DOHH2 (cell line): ENCODE data around the gene CYP2W1.

Experiments used
- H3F3A ChIP-seq: fragments of 200-600 bp; sonication (generic), shearing (Covaris generic); 2 replicates; pipeline ENCODE4 v1.6.0; 2016; ENCODE audit warnings: antibody characterized with exemption, mild to moderate bottlenecking; ENCODE audit not compliant: control insufficient read depth, insufficient read depth
- H3K27ac ChIP-seq: fragments of 200-600 bp; sonication (generic); 2 replicates; pipeline ENCODE4 v1.5.1; 2014; ENCODE audit warnings: low read depth, mild to moderate bottlenecking, low read length, moderate library complexity
- H3K27me3 ChIP-seq: fragments of 200-600 bp; sonication (generic); 2 replicates; pipeline ENCODE4 v1.6.1; 2014; ENCODE audit warnings: mild to moderate bottlenecking, low read length, mixed read lengths; ENCODE audit not compliant: control insufficient read depth
- H3K36me3 ChIP-seq: fragments of 200-600 bp; sonication (generic); 2 replicates; pipeline ENCODE4 v1.6.1; 2014; ENCODE audit warnings: mild to moderate bottlenecking, low read length, moderate library complexity, mixed read lengths; ENCODE audit not compliant: control insufficient read depth
- H3K4me1 ChIP-seq: fragments of 200-600 bp; sonication (generic); 2 replicates; pipeline ENCODE4 v1.6.1; 2014; ENCODE audit warnings: mild to moderate bottlenecking, low read length, mixed read lengths; ENCODE audit not compliant: control insufficient read depth
- H3K4me2 ChIP-seq: fragments of 200-600 bp; sonication (generic); 2 replicates; pipeline ENCODE4 v1.6.0; 2014; ENCODE audit warnings: mild to moderate bottlenecking, low read length, moderate library complexity
- H3K4me3 ChIP-seq: fragments of 200-600 bp; sonication (generic); 2 replicates; pipeline ENCODE4 v1.5.1; 2014; ENCODE audit warnings: mild to moderate bottlenecking, low read length, mixed read lengths
- H3K79me2 ChIP-seq: fragments of 200-600 bp; sonication (generic); 2 replicates; pipeline ENCODE4 v1.6.1; 2014; ENCODE audit warnings: mild to moderate bottlenecking, low read length, mixed read lengths; ENCODE audit not compliant: control insufficient read depth
- H3K9me2 ChIP-seq: fragments of 200-600 bp; sonication (generic); replicated peaks from 2 replicates; pipeline ENCODE4 v1.6.1; 2014; ENCODE audit warnings: mild to moderate bottlenecking, low read length, mixed read lengths; ENCODE audit not compliant: control insufficient read depth
- H3K9me3 ChIP-seq: fragments of 200-600 bp; sonication (generic); 2 replicates; pipeline ENCODE4 v1.6.1; 2014; ENCODE audit warnings: antibody characterized with exemption, low read length, mixed read lengths; ENCODE audit not compliant: control insufficient read depth, insufficient read depth
- H4K20me1 ChIP-seq: fragments of 200-600 bp; sonication (generic); 2 replicates; pipeline ENCODE4 v1.6.0; 2014; ENCODE audit warnings: low read depth, mild to moderate bottlenecking, antibody characterized with exemption, low read length, moderate library complexity; ENCODE audit not compliant: control insufficient read depth, insufficient read depth
- EZH2phosphoT487 ChIP-seq: fragments of 200-600 bp; sonication (generic); IDR thresholded peaks from 2 replicates; pipeline ENCODE4 v1.6.1; 2017; ENCODE audit warnings: borderline replicate concordance, mild to moderate bottlenecking, antibody characterized with exemption, low read length, moderate library complexity, mixed read lengths
- TF ChIP-seq, protein P1 (sequence below): fragments of 200-600 bp; sonication (generic); IDR thresholded peaks from one replicate; pipeline ENCODE4 v1.5.1; 2014; ENCODE audit warnings: antibody characterized with exemption, mild to moderate bottlenecking, low read depth, low read length; ENCODE audit not compliant: poor library complexity, severe bottlenecking

CYP2W1 gene

DNA sequence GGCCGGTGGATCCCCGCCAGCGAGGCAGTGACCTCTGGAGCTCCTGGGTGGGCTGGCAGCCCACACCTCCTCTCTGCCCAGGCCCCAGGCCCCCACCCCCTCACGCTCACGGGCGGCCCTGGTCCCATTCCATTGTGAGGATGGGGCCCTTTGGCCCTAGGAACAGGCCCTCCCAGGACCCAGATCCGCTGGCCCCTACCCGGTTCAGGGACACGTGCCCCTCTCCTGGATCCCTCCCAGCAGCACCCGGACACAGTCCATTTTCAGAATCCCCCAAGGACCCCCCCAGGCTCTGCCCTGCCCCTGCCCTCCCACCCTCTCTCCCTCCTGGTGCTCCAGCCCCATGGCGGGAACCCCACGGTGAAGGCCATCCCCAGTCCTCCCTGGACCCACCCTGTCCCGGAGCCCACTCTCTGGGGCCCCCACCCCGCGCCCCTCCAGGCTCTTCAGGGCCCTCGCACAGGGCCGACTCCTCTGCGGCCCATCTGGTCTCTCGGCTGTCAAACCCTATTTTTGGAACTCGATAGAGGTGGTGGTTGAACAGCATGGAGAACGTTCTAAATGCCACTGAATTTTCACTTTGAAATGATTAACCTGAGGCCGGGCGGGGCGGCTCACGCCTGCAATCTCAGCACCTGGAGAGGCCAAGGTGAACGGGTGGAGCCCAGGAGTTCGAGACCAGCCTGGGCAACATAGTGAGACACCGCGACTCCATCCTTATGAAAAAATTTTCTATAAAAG lies 36.6 kb upstream of the CYP2W1 start:
- TF ChIP-seq EZH2phosphoT487: no peak
- TF ChIP-seq, protein P1, sequence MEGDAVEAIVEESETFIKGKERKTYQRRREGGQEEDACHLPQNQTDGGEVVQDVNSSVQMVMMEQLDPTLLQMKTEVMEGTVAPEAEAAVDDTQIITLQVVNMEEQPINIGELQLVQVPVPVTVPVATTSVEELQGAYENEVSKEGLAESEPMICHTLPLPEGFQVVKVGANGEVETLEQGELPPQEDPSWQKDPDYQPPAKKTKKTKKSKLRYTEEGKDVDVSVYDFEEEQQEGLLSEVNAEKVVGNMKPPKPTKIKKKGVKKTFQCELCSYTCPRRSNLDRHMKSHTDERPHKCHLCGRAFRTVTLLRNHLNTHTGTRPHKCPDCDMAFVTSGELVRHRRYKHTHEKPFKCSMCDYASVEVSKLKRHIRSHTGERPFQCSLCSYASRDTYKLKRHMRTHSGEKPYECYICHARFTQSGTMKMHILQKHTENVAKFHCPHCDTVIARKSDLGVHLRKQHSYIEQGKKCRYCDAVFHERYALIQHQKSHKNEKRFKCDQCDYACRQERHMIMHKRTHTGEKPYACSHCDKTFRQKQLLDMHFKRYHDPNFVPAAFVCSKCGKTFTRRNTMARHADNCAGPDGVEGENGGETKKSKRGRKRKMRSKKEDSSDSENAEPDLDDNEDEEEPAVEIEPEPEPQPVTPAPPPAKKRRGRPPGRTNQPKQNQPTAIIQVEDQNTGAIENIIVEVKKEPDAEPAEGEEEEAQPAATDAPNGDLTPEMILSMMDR: no peak
- Histone ChIP-seq H3K4me2 (no peak overlapping the region), H3K4me3 (no peak overlapping the region), H3K27ac (no peak overlapping the region), H3K9me3 (no peaks in the 10 kb centered on the region), H3K79me2 (no peaks in the 10 kb centered on the region), H3K27me3 (peaks cover 11% of the 10 kb centered on the region), H3K4me1 (peaks cover 7% of the 10 kb centered on the region; the same call in 1 of the 2 replicates), H3F3A (peaks cover 2% of the 10 kb centered on the region), H4K20me1 (no peaks in the 10 kb centered on the region), H3K36me3 (no peaks in the 10 kb centered on the region), H3K9me2 (no peaks in the 10 kb centered on the region)

DNA sequence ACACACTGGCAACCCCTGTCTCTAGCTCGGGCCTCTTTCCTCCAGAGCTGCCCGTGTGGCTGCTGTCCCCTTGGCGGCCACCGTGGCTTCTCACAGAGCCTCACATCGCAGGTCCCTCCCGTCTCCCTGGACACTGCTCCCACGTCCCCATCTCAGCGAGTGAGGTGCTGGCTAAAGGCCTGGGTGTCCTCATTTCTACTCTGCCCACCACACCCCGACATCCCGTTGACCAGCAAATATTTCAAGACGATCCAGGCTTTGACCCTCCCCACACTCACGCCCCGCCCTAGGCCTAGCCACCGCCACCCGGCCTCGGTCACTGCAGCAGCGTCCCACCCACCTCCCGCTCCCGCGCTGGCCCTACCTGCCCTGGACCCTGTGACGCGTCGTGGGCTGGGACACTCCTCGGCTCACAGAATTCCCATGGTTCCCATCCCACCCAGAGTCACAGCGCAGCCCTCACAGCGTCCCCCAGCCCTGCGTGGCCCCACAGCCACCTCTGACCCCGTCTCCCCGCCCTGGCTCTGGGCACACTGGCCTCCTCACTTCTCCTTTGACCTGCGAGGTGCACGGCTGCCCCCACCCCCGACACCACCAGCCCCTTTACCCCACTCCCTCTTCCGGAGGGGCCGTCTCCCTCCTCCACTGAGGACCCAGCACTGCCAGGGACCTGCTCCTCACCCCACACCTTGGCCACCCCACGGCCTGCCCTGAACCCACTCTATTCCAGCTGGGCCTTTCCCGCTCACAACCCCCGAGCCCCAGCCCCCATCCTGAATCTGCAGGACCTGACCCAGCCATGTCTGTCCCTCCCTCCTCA lies 35.4 kb upstream of the CYP2W1 start:
- Histone ChIP-seq H3K79me2 (no peaks in the 10 kb centered on the region), H3K9me2 (no peaks in the 10 kb centered on the region), H3K27me3 (peaks cover 13% of the 10 kb centered on the region), H3K4me3 (no peak overlapping the region), H3K4me2 (no peak overlapping the region), H3K4me1 (peaks cover 7% of the 10 kb centered on the region; the same call in 1 of the 2 replicates), H3K27ac (no peak overlapping the region), H3K9me3 (no peaks in the 10 kb centered on the region), H4K20me1 (no peaks in the 10 kb centered on the region), H3K36me3 (no peaks in the 10 kb centered on the region), H3F3A (no peaks in the 10 kb centered on the region; the same call in 1 of the 2 replicates)
- no peak for TF ChIP-seq EZH2phosphoT487
- TF ChIP-seq, protein P1: no peak

DNA sequence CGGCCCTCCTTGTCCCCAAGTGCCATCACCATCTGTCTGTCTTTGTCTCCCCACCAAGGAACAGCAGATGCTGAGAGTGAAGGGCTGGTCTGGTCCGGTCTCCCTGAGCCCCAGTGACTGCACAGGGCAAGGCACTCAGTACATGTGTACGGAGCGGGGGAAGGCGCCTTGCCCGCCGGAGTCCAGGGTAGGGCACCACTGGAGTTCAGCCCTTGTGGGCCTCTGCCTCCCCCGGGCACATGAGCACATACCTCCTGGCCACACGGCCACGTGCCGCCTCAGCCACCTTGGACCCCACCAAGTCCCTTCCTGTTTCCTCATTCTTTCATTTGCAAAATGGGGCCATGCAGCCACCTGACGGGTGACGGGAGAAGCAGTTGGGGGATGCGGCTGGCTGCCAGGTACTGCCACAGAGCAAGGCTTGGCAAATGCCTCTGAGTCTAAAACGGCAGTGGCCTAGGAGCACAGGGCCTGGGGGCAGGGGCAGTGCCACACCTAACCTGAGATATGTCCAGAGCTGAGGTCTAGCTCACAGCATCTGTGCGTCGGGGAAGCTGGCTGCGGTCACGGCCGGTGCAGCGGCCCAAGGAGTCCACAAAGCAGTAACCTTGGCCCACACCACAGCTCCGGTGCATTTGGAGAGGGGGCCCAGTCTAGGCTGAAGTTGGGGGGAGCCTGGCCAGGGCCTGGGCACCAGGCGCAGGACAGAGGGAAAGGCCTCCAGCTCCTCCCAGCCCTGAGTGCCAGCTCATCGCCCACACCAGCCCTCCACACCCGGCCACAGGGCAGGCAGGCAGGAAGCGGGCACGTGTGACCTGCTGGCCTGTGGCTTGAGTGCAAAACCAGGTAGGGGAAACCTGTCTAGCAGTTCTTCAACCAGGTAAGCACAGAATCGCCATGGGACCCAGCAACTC lies 33.7 kb upstream of the CYP2W1 start:
- Histone ChIP-seq H4K20me1 (peaks cover 4% of the 10 kb centered on the region; the same call in 1 of the 2 replicates), H3K79me2 (no peaks in the 10 kb centered on the region), H3K4me1 (peaks cover 13% of the 10 kb centered on the region; the same call in 1 of the 2 replicates), H3K9me2 (no peaks in the 10 kb centered on the region), H3K9me3 (no peaks in the 10 kb centered on the region), H3K27me3 (peaks cover 26% of the 10 kb centered on the region), H3K4me2 (no peak overlapping the region), H3K4me3 (no peak overlapping the region), H3K27ac (no peak overlapping the region), H3K36me3 (no peaks in the 10 kb centered on the region), H3F3A (no peaks in the 10 kb centered on the region; the same call in 1 of the 2 replicates)
- TF ChIP-seq, protein P1: no peak
- TF ChIP-seq EZH2phosphoT487: no peak
